PC-9 (cell line): ENCODE results near the gene DPYD. TPM values are rescaled to one million over a fixed set of nuclear protein-coding genes. Genes with fewer than 3 reads are reported as not detected.

Source experiments
- BruUV-seq: library from RNA; stranded (reverse); fragments of 400-500 nt; replicated peaks from 2 replicates; lab custom pipeline; 2021; lab: Mats Ljungman, UMichigan
- CTCF ChIA-PET: fragments of 300-600 bp; sonication (Branson Sonifier 250); formaldehyde crosslinking; loops from one replicate; lab custom pipeline; 2022; ENCODE audit warnings: antibody characterized with exemption; lab: Charles Lee
- POLR2A ChIA-PET: fragments of 300-600 bp; sonication (Branson Sonifier 250); formaldehyde crosslinking; loops from one replicate; lab custom pipeline; 2022; ENCODE audit warnings: antibody characterized with exemption; ENCODE audit not compliant: unreplicated experiment; lab: Charles Lee
- DNase-seq, 2 experiments: peaks; one replicate each; pipeline versions ENCODE4 v3.0.0 to v3.0.0-alpha.2; 2015 to 2022; ENCODE audit warnings: mixed read lengths in 1 of 2
- H2AFZ ChIP-seq: fragments of 200-600 bp; sonication (generic); 2 replicates; pipeline ENCODE4 v1.8.1; 2017; ENCODE audit warnings: antibody characterized with exemption
- H3F3A ChIP-seq: fragments of 200-600 bp; sonication (generic); 2 replicates; pipeline ENCODE4 v1.8.1; 2017; ENCODE audit warnings: antibody characterized with exemption, mild to moderate bottlenecking, low read depth; ENCODE audit not compliant: insufficient read depth
- H3K27ac ChIP-seq: fragments of 200-600 bp; sonication (generic); 2 replicates; pipeline ENCODE4 v1.6.1; 2016; ENCODE audit warnings: mixed run types
- H3K27me3 ChIP-seq: fragments of 200-600 bp; sonication (generic); 2 replicates; pipeline ENCODE4 v1.6.1; 2016; ENCODE audit warnings: low read depth, mixed run types; ENCODE audit not compliant: insufficient read depth
- H3K36me3 ChIP-seq: fragments of 200-600 bp; sonication (generic); 2 replicates; pipeline ENCODE4 v1.6.1; 2016; ENCODE audit warnings: low read depth, mixed run types
- H3K4me1 ChIP-seq: fragments of 200-600 bp; sonication (generic); replicated peaks from 2 replicates; pipeline ENCODE4 v1.6.1; 2016; ENCODE audit warnings: mixed run types; ENCODE audit not compliant: insufficient read depth
- H3K4me2 ChIP-seq: fragments of 200-600 bp; sonication (generic); 2 replicates; pipeline ENCODE4 v1.6.1; 2017; ENCODE audit warnings: mixed run types
- H3K4me3 ChIP-seq: fragments of 200-600 bp; sonication (generic); 2 replicates; pipeline ENCODE4 v1.6.1; 2016; ENCODE audit warnings: mixed run types
- H3K79me2 ChIP-seq: fragments of 200-600 bp; sonication (generic); 2 replicates; pipeline ENCODE4 v1.6.1; 2017; ENCODE audit warnings: low read depth, mixed run types
- H3K9me2 ChIP-seq: fragments of 200-600 bp; sonication (generic); 2 replicates; pipeline ENCODE4 v1.8.1; 2017; ENCODE audit warnings: mild to moderate bottlenecking; ENCODE audit not compliant: insufficient read depth
- H3K9me3 ChIP-seq: fragments of 200-600 bp; sonication (generic); 2 replicates; pipeline ENCODE4 v1.8.1; 2016; ENCODE audit warnings: low read depth; ENCODE audit not compliant: insufficient read depth
- H4K20me1 ChIP-seq: fragments of 200-600 bp; sonication (generic); 2 replicates; pipeline ENCODE4 v1.8.1; 2017; ENCODE audit not compliant: insufficient read depth
- CTCF ChIP-seq: fragments of 200-600 bp; sonication (generic); conservative IDR thresholded peaks from 2 replicates; pipeline ENCODE4 v1.6.1; 2017; ENCODE audit warnings: mixed run types, antibody characterized with exemption, mild to moderate bottlenecking, moderate library complexity
- EZH2 ChIP-seq: fragments of 200-600 bp; sonication (generic); IDR thresholded peaks from 2 replicates; pipeline ENCODE4 v1.8.0; 2017; ENCODE audit warnings: antibody characterized with exemption, low read depth
- intact Hi-C: fragments of 100-400 bp; cut with micrococcal nuclease; formaldehyde crosslinking; loops from one replicate; pipeline ENCODE4 v1.10.0; 2022; ENCODE audit not compliant: unreplicated experiment
- total RNA-seq: library from RNA; stranded (reverse); gene quantifications from 2 replicates; pipeline ENCODE4 v1.2.3, GENCODE V29; 2021

DPYD gene
- total RNA-seq, 1 experiment from 2014 or later, result 24.1 TPM

DNA sequence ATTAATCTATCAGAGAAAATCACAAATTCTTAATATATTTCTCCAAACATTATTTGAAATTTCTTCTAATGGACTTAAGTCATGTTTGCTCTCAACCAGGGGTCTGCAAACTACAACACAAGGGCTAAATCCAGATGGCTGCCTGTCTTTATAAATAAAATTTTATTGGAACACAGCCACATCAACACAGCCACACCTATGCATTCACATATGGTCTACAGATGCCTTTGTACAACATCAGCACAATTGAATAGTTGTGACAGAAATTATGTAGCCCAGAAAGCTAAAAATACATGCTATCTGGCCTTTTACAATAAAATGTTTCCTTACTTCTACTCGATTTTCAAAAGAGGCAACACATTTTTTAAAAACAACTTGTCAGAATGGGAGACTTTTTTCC lies 103.9 kb downstream of the DPYD start:
- H3F3A ChIP-seq, result no peaks in the 10 kb centered on the region
- H3K9me2 ChIP-seq, result no peaks in the 10 kb centered on the region
- H4K20me1 ChIP-seq, result no peaks in the 10 kb centered on the region
- H3K4me1 ChIP-seq, result no peaks in the 10 kb centered on the region
- H3K9me3 ChIP-seq, result no peaks in the 10 kb centered on the region
- no peak for DNase-seq
- no peak overlapping the region for H3K4me3 ChIP-seq
- no peaks in the 10 kb centered on the region for H3K36me3 ChIP-seq
- no peaks in the 10 kb centered on the region for H3K27me3 ChIP-seq
- TF ChIP-seq EZH2, result no peak
- no peak for TF ChIP-seq CTCF
- intact Hi-C loops, result no loop called here
- no peak overlapping the region for H3K27ac ChIP-seq
- no peak overlapping the region for H2AFZ ChIP-seq
- BruUV-seq, result no TSS peak
- ChIA-PET POLR2A (no interaction called here), CTCF (no interaction called here)
- H3K79me2 ChIP-seq, result no peaks in the 10 kb centered on the region
- H3K4me2 ChIP-seq, result no peak overlapping the region

DNA sequence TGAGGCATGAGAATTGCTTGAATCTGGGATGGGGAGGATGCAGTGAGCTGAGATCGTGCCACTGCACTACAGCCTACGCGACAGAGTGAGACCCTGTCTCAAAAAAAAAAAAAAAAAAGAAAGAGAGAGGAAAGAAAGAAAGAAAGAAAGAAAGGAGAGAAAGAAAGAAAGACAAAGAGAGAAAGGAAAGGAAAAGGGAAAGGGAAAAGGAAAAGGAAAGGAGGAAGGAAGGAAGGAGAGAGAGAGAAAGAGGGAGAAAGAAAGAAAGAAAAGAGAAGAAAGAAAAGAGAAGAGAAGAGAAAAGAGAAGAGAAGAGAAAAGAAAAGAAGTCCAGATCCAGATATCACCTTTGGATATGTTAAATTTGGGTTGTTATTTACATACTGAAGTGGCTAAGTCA lies 106.0 kb downstream of the DPYD start:
- no peaks in the 10 kb centered on the region for H3K9me3 ChIP-seq
- H3K9me2 ChIP-seq, result no peaks in the 10 kb centered on the region
- BruUV-seq, result no TSS peak
- no peak overlapping the region for H3K4me3 ChIP-seq
- no peaks in the 10 kb centered on the region for H3K79me2 ChIP-seq
- intact Hi-C loops, result no loop called here
- no peak overlapping the region for H3K4me2 ChIP-seq
- no peaks in the 10 kb centered on the region for H3K36me3 ChIP-seq
- H2AFZ ChIP-seq, result no peak overlapping the region
- H3K27ac ChIP-seq, result no peak overlapping the region
- no peaks in the 10 kb centered on the region for H3K27me3 ChIP-seq
- H4K20me1 ChIP-seq, result no peaks in the 10 kb centered on the region
- DNase-seq, result no peak
- ChIA-PET CTCF (no interaction called here), POLR2A (no interaction called here)
- H3F3A ChIP-seq, result no peaks in the 10 kb centered on the region
- no peaks in the 10 kb centered on the region for H3K4me1 ChIP-seq
- no peak for TF ChIP-seq EZH2
- TF ChIP-seq CTCF, result no peak

- no peaks in the 10 kb centered on the region for H3K27me3 ChIP-seq
- H3K4me3 ChIP-seq, result no peak overlapping the region
- no peaks in the 10 kb centered on the region for H3K36me3 ChIP-seq
- H3K9me3 ChIP-seq, result no peaks in the 10 kb centered on the region
- no peaks in the 10 kb centered on the region for H3K9me2 ChIP-seq
- ChIA-PET POLR2A (no interaction called here), CTCF (no interaction called here)
- H3K4me1 ChIP-seq, result no peaks in the 10 kb centered on the region
- H3K79me2 ChIP-seq, result no peaks in the 10 kb centered on the region
- H3K4me2 ChIP-seq, result no peak overlapping the region
- TF ChIP-seq CTCF (no peak), EZH2 (no peak)
- H4K20me1 ChIP-seq, result no peaks in the 10 kb centered on the region
- H2AFZ ChIP-seq, result no peak overlapping the region
- H3F3A ChIP-seq, result no peaks in the 10 kb centered on the region
- H3K27ac ChIP-seq, result no peak overlapping the region
- intact Hi-C loops, result no loop called here
- peak in 1 of 2 experiments; percentile 8 for DNase-seq
- no TSS peak for BruUV-seq
These were observed 106.7 kb downstream of the DPYD start for GRCh38 chr1:97814121-97814520.
